Measurements from ENCODE around the gene SPTSSA. TPM values are rescaled to one million over a fixed set of nuclear protein-coding genes. Genes with fewer than 3 reads are reported as not detected.
A peak's percentile ranks its signal among the peaks of the same experiment; 100 is the strongest.

SPTSSA gene
- polyA plus RNA-seq, 1 experiment, result 32.5 TPM

GRCh38 chr14:34461334-34462131 is 507 bp downstream of the SPTSSA start:
- peak overlapping the region; percentile 91 for H3K4me3 ChIP-seq (ENCODE audit: low read depth, low read length)
- H3K27ac ChIP-seq (ENCODE audit: low read depth, low read length), result peak overlapping the region; percentile 75
- ChIA-PET CTCF (interaction anchor here (0.8 kb wide), 1 partner anchor 139 kb away, joined by 3 read pairs; no protein-coding TSS in a partner anchor), POLR2A (interaction anchor here (0.6 to 3.5 kb wide), 4 partner anchors 20 to 54 kb away, joined by 3 to 15 read pairs (median 6); no protein-coding TSS in a partner anchor)
- no peaks in the 10 kb centered on the region for H3K27me3 ChIP-seq (ENCODE audit: control insufficient read depth, insufficient read depth, low read length)
- no peak for DNase-seq (ENCODE audit: low read depth, low spot score)
- TF ChIP-seq CTCF (IDR thresholded peaks at IDR 0.05; ENCODE audit: low read depth, low read length), result no peak
- H3K9me3 ChIP-seq (ENCODE audit: control insufficient read depth, insufficient read depth, low read length), result no peaks in the 10 kb centered on the region

GRCh38 chr14:34460841-34461240 is 1.2 kb downstream of the SPTSSA start:
- no peak for TF ChIP-seq CTCF (IDR thresholded peaks at IDR 0.05; ENCODE audit: low read depth, low read length)
- no peaks in the 10 kb centered on the region for H3K27me3 ChIP-seq (ENCODE audit: control insufficient read depth, insufficient read depth, low read length)
- CTCF ChIA-PET, result interaction anchor here (0.8 kb wide), 1 partner anchor 138 kb away, joined by 3 read pairs; no protein-coding TSS in a partner anchor
- H3K27ac ChIP-seq (ENCODE audit: low read depth, low read length), result no peak overlapping the region
- peak overlapping the region; percentile 91 for H3K4me3 ChIP-seq (ENCODE audit: low read depth, low read length)
- POLR2A ChIA-PET, result interaction anchor here (0.6 to 3.5 kb wide), 6 partner anchors 24 to 122 kb away, joined by 3 to 15 read pairs (median 4); no protein-coding TSS in a partner anchor
- no peak for DNase-seq (ENCODE audit: low read depth, low spot score)
- H3K9me3 ChIP-seq (ENCODE audit: control insufficient read depth, insufficient read depth, low read length), result no peaks in the 10 kb centered on the region

GRCh38 chr14:34460295-34460694 is 1.7 kb downstream of the SPTSSA start:
- no peaks in the 10 kb centered on the region for H3K27me3 ChIP-seq (ENCODE audit: control insufficient read depth, insufficient read depth, low read length)
- H3K27ac ChIP-seq (ENCODE audit: low read depth, low read length), result no peak overlapping the region
- TF ChIP-seq CTCF (IDR thresholded peaks at IDR 0.05; ENCODE audit: low read depth, low read length), result no peak
- POLR2A ChIA-PET, result interaction anchor here (0.6 to 3.5 kb wide), 5 partner anchors 24 to 122 kb away, joined by 3 to 15 read pairs (median 4); no protein-coding TSS in a partner anchor
- H3K4me3 ChIP-seq (ENCODE audit: low read depth, low read length), result peak overlapping the region; percentile 91
- no peak for DNase-seq (ENCODE audit: low read depth, low spot score)
- no peaks in the 10 kb centered on the region for H3K9me3 ChIP-seq (ENCODE audit: control insufficient read depth, insufficient read depth, low read length)
- CTCF ChIA-PET, result no interaction called here

GRCh38 chr14:34457186-34457585 is 4.9 kb downstream of the SPTSSA start:
- ChIA-PET CTCF (no interaction called here), POLR2A (no interaction called here)
- no peak for TF ChIP-seq CTCF (IDR thresholded peaks at IDR 0.05; ENCODE audit: low read depth, low read length)

GRCh38 chr14:34453226-34453625 is 8.8 kb downstream of the SPTSSA start:
- no peak for DNase-seq (ENCODE audit: low read depth, low spot score)
- CTCF ChIA-PET, result no interaction called here

More at GRCh38 chr14:34457186-34457585, 4.9 kb downstream of the SPTSSA start:
- no peaks in the 10 kb centered on the region for H3K9me3 ChIP-seq (ENCODE audit: control insufficient read depth, insufficient read depth, low read length)
- no peak overlapping the region for H3K27ac ChIP-seq (ENCODE audit: low read depth, low read length)
- H3K4me3 ChIP-seq (ENCODE audit: low read depth, low read length), result no peak overlapping the region
- H3K27me3 ChIP-seq (ENCODE audit: control insufficient read depth, insufficient read depth, low read length), result no peaks in the 10 kb centered on the region
- DNase-seq (ENCODE audit: low read depth, low spot score), result no peak

More at GRCh38 chr14:34453226-34453625, 8.8 kb downstream of the SPTSSA start:
- TF ChIP-seq CTCF (IDR thresholded peaks at IDR 0.05; ENCODE audit: low read depth, low read length), result no peak
- Histone ChIP-seq H3K27ac (ENCODE audit: low read depth, low read length) (no peak overlapping the region), H3K4me3 (ENCODE audit: low read depth, low read length) (no peak overlapping the region), H3K9me3 (ENCODE audit: control insufficient read depth, insufficient read depth, low read length) (no peaks in the 10 kb centered on the region), H3K27me3 (ENCODE audit: control insufficient read depth, insufficient read depth, low read length) (no peaks in the 10 kb centered on the region)
- POLR2A ChIA-PET, result interaction anchor here (1.3 kb wide), 1 partner anchor 44 kb away, joined by 3 read pairs; no protein-coding TSS in a partner anchor
